GM23338 (cell line): ENCODE data around the gene HADHB.

Source experiments
- CREB1 ChIP-seq: fragments of 250-450 bp; sonication (Bioruptor Pico); IDR thresholded peaks from 2 replicates; pipeline ENCODE4 v1.5.0; 2020; ENCODE audit warnings: low read depth, mild to moderate bottlenecking, moderate library complexity
- EZH2 ChIP-seq: fragments of 200-600 bp; sonication (generic); IDR thresholded peaks from one replicate; pipeline ENCODE4 v1.8.0; 2017; ENCODE audit warnings: antibody characterized with exemption, mild to moderate bottlenecking, low read depth; ENCODE audit not compliant: unreplicated experiment
- EZH2phosphoT487 ChIP-seq: fragments of 200-600 bp; sonication (generic); IDR thresholded peaks from one replicate; pipeline ENCODE4 v1.8.1; 2018; ENCODE audit warnings: antibody characterized with exemption; ENCODE audit not compliant: unreplicated experiment
- NANOG ChIP-seq: IDR thresholded peaks from 2 replicates; pipeline ENCODE4 v1.6.1; 2016; ENCODE audit warnings: antibody characterized with exemption, borderline replicate concordance
- POLR2AphosphoS5 ChIP-seq: IDR thresholded peaks from 2 replicates; pipeline ENCODE4 v1.6.1; 2016; ENCODE audit warnings: antibody characterized with exemption, low read depth
- ZNF114 ChIP-seq: fragments of 250-450 bp; sonication (Bioruptor Pico); IDR thresholded peaks from 2 replicates; pipeline ENCODE4 v1.5.0; 2020; ENCODE audit warnings: mild to moderate bottlenecking, moderate library complexity
- ZNF331 ChIP-seq: fragments of 250-450 bp; sonication (Bioruptor Pico); IDR thresholded peaks from 2 replicates; pipeline ENCODE4 v1.5.0; 2020; ENCODE audit warnings: low read depth, mild to moderate bottlenecking, moderate library complexity
- TF ChIP-seq, protein P1 (sequence below), 2 experiments: fragments of 200-600 bp in 1 of 2; sonication (generic) in 1 of 2; conservative IDR thresholded peaks; 2 replicates each; pipeline versions ENCODE4 v1.5.1 to v1.6.1; 2016 to 2017; ENCODE audit warnings: antibody characterized with exemption in 2 of 2, low read depth in 2 of 2, mild to moderate bottlenecking in 2 of 2, moderate library complexity in 1 of 2
- TF ChIP-seq, protein P2 (sequence below): IDR thresholded peaks from one replicate; pipeline ENCODE4 v1.6.1; 2018; ENCODE audit warnings: antibody characterized with exemption; ENCODE audit not compliant: unreplicated experiment
- TF ChIP-seq, protein P3 (sequence below): fragments of 250-450 bp; sonication (Bioruptor Pico); IDR thresholded peaks from 2 replicates; pipeline ENCODE4 v1.5.0; 2020; ENCODE audit warnings: mild to moderate bottlenecking, moderate library complexity
- TF ChIP-seq, protein P4 (sequence below): IDR thresholded peaks from 2 replicates; pipeline ENCODE4 v1.6.1; 2016; ENCODE audit warnings: antibody characterized with exemption

DNA sequence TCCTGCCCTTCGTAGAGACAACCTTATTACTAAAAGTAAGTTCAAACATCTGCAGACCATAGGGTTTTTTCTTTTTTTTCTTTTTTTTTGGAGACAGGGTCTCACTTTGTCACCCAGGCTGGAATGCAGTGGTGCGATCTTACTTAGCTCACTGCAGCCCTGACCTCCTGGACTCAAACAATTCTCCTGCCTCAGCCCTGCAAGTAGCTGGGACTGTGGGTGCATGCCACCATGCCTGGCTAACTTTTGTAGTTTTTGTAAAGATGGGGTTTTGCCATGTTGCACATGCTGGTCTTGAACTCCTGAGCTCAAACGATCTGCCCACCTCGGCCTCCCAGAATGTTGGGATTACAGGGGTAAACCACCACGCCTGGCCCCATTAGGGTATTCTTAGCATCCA is 32.7 kb upstream of the HADHB start:
- TF ChIP-seq, protein P1, sequence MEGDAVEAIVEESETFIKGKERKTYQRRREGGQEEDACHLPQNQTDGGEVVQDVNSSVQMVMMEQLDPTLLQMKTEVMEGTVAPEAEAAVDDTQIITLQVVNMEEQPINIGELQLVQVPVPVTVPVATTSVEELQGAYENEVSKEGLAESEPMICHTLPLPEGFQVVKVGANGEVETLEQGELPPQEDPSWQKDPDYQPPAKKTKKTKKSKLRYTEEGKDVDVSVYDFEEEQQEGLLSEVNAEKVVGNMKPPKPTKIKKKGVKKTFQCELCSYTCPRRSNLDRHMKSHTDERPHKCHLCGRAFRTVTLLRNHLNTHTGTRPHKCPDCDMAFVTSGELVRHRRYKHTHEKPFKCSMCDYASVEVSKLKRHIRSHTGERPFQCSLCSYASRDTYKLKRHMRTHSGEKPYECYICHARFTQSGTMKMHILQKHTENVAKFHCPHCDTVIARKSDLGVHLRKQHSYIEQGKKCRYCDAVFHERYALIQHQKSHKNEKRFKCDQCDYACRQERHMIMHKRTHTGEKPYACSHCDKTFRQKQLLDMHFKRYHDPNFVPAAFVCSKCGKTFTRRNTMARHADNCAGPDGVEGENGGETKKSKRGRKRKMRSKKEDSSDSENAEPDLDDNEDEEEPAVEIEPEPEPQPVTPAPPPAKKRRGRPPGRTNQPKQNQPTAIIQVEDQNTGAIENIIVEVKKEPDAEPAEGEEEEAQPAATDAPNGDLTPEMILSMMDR (conservative IDR thresholded peaks at IDR 0.05; ENCODE audit: low read depth in 2 of 2) = no peak
- TF ChIP-seq EZH2 = no peak
- TF ChIP-seq EZH2phosphoT487 = no peak
- TF ChIP-seq, protein P2, sequence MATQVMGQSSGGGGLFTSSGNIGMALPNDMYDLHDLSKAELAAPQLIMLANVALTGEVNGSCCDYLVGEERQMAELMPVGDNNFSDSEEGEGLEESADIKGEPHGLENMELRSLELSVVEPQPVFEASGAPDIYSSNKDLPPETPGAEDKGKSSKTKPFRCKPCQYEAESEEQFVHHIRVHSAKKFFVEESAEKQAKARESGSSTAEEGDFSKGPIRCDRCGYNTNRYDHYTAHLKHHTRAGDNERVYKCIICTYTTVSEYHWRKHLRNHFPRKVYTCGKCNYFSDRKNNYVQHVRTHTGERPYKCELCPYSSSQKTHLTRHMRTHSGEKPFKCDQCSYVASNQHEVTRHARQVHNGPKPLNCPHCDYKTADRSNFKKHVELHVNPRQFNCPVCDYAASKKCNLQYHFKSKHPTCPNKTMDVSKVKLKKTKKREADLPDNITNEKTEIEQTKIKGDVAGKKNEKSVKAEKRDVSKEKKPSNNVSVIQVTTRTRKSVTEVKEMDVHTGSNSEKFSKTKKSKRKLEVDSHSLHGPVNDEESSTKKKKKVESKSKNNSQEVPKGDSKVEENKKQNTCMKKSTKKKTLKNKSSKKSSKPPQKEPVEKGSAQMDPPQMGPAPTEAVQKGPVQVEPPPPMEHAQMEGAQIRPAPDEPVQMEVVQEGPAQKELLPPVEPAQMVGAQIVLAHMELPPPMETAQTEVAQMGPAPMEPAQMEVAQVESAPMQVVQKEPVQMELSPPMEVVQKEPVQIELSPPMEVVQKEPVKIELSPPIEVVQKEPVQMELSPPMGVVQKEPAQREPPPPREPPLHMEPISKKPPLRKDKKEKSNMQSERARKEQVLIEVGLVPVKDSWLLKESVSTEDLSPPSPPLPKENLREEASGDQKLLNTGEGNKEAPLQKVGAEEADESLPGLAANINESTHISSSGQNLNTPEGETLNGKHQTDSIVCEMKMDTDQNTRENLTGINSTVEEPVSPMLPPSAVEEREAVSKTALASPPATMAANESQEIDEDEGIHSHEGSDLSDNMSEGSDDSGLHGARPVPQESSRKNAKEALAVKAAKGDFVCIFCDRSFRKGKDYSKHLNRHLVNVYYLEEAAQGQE = no peak
- TF ChIP-seq POLR2AphosphoS5 = no peak
- TF ChIP-seq NANOG = no peak
- no peak for TF ChIP-seq CREB1 (CRISPR knock-in tag)
- TF ChIP-seq ZNF331 (CRISPR knock-in tag) = no peak
- no peak for TF ChIP-seq ZNF114 (CRISPR knock-in tag)
- TF ChIP-seq, protein P3, sequence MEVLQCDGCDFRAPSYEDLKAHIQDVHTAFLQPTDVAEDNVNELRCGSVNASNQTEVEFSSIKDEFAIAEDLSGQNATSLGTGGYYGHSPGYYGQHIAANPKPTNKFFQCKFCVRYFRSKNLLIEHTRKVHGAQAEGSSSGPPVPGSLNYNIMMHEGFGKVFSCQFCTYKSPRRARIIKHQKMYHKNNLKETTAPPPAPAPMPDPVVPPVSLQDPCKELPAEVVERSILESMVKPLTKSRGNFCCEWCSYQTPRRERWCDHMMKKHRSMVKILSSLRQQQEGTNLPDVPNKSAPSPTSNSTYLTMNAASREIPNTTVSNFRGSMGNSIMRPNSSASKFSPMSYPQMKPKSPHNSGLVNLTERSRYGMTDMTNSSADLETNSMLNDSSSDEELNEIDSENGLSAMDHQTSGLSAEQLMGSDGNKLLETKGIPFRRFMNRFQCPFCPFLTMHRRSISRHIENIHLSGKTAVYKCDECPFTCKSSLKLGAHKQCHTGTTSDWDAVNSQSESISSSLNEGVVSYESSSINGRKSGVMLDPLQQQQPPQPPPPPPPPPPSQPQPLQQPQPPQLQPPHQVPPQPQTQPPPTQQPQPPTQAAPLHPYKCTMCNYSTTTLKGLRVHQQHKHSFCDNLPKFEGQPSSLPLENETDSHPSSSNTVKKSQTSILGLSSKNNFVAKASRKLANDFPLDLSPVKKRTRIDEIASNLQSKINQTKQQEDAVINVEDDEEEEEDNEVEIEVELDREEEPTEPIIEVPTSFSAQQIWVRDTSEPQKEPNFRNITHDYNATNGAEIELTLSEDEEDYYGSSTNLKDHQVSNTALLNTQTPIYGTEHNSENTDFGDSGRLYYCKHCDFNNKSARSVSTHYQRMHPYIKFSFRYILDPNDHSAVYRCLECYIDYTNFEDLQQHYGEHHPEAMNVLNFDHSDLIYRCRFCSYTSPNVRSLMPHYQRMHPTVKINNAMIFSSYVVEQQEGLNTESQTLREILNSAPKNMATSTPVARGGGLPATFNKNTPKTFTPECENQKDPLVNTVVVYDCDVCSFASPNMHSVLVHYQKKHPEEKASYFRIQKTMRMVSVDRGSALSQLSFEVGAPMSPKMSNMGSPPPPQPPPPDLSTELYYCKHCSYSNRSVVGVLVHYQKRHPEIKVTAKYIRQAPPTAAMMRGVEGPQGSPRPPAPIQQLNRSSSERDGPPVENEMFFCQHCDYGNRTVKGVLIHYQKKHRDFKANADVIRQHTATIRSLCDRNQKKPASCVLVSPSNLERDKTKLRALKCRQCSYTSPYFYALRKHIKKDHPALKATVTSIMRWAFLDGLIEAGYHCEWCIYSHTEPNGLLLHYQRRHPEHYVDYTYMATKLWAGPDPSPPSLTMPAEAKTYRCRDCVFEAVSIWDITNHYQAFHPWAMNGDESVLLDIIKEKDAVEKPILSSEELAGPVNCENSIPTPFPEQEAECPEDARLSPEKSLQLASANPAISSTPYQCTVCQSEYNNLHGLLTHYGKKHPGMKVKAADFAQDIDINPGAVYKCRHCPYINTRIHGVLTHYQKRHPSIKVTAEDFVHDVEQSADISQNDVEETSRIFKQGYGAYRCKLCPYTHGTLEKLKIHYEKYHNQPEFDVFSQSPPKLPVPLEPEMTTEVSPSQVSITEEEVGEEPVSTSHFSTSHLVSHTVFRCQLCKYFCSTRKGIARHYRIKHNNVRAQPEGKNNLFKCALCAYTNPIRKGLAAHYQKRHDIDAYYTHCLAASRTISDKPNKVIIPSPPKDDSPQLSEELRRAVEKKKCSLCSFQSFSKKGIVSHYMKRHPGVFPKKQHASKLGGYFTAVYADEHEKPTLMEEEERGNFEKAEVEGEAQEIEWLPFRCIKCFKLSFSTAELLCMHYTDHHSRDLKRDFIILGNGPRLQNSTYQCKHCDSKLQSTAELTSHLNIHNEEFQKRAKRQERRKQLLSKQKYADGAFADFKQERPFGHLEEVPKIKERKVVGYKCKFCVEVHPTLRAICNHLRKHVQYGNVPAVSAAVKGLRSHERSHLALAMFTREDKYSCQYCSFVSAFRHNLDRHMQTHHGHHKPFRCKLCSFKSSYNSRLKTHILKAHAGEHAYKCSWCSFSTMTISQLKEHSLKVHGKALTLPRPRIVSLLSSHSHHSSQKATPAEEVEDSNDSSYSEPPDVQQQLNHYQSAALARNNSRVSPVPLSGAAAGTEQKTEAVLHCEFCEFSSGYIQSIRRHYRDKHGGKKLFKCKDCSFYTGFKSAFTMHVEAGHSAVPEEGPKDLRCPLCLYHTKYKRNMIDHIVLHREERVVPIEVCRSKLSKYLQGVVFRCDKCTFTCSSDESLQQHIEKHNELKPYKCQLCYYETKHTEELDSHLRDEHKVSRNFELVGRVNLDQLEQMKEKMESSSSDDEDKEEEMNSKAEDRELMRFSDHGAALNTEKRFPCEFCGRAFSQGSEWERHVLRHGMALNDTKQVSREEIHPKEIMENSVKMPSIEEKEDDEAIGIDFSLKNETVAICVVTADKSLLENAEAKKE (CRISPR knock-in tag) = no peak
- TF ChIP-seq, protein P4, sequence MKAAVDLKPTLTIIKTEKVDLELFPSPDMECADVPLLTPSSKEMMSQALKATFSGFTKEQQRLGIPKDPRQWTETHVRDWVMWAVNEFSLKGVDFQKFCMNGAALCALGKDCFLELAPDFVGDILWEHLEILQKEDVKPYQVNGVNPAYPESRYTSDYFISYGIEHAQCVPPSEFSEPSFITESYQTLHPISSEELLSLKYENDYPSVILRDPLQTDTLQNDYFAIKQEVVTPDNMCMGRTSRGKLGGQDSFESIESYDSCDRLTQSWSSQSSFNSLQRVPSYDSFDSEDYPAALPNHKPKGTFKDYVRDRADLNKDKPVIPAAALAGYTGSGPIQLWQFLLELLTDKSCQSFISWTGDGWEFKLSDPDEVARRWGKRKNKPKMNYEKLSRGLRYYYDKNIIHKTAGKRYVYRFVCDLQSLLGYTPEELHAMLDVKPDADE = no peak
